GM11168 (cell line): ENCODE results near the gene DCLK1.
"Not testable (repeated sequence)": the region's sequence is repeated elsewhere in the genome, so short reads cannot be mapped to it uniquely, and the experiment has no call there.

Experiments
- in situ Hi-C: fragments of 300-500 bp; cut with MboI; formaldehyde crosslinking; loops from one replicate; pipeline ENCODE4 v1.12.0; 2022; ENCODE audit warnings: low sequenced_read_pairs; ENCODE audit not compliant: unreplicated experiment

DCLK1 gene

GRCh38 chr13:36132376-36132775 is 1.2 kb upstream of the DCLK1 start:
- in situ Hi-C loops, result no loop called here

GRCh38 chr13:36131931-36132297 is 732 bp upstream of the DCLK1 start:
- in situ Hi-C loops, result no loop called here

DNA sequence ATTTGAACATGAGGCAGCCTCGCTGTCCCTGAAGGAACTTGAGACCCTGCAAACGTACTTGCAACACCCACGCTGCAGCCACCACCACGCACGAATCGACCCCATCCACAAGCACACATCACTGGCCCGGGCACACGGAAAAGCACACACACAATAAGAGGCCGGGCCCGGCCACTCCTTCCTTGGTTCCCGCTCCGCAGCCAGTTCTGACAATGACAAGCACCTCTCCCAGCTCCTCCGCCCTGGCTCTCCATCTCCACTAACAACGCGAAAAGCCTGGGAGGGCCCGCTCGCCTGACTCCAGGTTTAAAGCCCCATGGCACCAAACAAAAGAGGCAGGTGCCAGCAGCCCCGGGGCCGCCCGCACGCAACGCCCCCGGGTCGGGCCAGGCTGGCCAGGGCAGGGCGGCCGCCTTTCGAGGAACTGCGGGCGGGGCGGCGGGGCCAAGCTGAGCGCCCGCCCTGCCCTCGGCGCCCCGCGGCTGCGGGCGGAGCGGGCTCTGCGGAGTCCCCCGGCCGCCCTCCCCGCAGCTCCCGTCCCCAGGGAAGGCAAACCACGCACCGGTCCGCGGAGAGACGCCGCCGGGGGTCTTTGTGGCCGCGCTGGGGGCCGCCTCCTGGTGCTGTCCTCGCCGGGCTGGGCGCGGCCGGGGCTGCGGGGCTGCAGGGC is 495 bp downstream of the DCLK1 start:
- in situ Hi-C loops, result no loop called here

GRCh38 chr13:36130193-36130551 is 1.0 kb downstream of the DCLK1 start:
- in situ Hi-C loops, result no loop called here

- in situ Hi-C loops, result no loop called here
These were observed 1.6 kb downstream of the DCLK1 start for GRCh38 chr13:36129539-36129938.

DNA sequence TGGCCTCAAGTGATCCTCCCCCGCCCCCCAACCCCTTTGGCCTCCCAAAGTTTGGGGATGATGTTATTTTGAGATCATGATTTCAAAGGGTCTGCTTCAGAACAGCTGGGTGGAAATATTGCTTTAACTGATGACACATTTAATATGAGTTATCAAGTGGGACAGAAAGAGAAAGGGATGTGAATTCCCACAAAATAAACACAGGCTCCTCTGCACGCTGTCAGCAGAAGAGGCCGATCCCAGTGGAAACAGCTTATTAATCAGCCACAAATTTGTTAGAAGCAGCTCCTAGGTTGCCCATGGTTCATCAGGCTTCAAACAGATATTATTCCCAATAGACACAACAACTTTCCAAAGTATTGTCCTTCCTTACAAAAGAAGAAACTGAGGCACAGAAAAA is 4.7 kb downstream of the DCLK1 start:
- in situ Hi-C loops, result no loop called here

DNA sequence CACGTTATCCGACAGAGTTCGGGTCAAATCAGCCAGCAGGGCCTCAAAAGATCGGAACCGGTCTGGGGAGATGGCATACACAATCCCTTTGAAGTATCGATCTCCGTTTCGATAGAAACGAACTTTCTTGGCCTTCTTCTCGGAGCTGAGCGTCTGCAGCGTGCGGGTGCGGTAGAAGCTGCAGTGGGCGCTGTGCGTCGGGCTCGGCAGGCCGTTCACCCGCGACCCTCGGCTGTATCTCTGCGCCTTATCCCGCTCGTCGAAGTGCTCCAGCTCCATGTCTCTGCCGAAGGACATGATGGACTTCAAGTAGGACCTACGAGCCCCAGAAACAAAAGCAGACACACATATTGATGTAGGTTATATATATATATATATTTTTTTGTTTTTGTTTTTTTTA is 5.3 kb downstream of the DCLK1 start:
- in situ Hi-C loops, result no loop called here

GRCh38 chr13:36124236-36124822 is 6.9 kb downstream of the DCLK1 start:
- in situ Hi-C loops, result no loop called here

DNA sequence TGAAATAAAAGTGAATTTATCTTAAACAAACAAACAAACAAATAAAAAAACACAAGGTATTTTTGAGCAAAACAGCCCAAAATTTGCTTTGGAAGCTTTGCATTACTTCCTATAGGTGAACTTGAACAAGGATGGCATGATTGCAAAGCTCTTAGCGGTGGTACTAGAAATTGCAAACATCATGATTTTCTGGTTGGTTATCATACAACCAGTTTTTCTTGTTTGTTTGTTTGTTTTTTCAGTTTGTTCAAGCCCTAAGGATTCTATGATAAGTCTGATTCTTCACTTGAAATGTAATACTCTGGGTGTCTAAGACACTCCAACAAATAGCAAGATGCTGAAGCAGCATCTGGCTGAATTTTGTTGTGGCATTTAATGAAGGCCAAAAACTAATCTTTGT is 15.9 kb downstream of the DCLK1 start:
- in situ Hi-C loops, result no loop called here

- in situ Hi-C loops, result no loop called here
These were observed 16.9 kb downstream of the DCLK1 start for GRCh38 chr13:36114233-36114632.

GRCh38 chr13:36108954-36109353 is 22.2 kb downstream of the DCLK1 start:
- in situ Hi-C loops, result no loop called here

DNA sequence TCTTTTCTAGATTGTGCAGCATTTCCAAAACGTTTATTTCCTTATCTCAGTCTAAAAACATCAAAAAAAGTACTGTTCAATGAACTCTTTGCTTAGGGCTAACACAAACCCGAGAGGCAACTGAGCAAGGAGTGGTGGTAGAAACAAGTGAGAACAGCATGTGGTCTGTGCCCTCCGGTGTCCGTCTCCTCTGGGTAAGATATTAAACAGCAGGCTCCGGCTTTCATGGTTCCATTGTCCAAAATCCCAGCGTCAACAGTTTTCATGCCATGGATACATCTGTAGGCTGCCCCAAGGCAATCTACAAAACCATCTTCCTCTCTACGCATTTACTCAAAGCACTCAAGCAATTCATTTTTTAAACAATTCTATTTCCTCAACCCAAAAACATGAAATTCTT is 22.8 kb downstream of the DCLK1 start:
- in situ Hi-C loops, result no loop called here

DNA sequence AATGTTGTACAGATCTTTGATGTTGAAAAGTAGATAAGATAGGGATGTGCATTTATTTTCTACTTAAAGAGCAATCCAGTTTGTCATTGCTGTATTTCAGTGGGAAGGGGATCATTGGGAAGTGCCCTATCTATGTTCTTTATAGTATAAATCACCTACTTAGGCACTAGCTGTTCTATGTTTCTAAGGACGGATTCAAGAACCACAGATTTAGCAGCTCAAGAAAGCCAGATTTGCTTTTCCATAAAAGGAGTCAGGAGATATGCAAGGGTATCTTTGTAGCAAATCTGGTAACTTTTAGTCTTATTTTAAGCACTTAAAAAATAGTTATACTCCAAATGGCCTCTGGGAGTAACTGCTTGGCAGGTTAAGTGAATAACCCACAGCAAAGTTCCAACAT is 23.7 kb downstream of the DCLK1 start:
- in situ Hi-C loops, result no loop called here

GRCh38 chr13:36105726-36106125 is 25.5 kb downstream of the DCLK1 start:
- in situ Hi-C loops, result no loop called here

DNA sequence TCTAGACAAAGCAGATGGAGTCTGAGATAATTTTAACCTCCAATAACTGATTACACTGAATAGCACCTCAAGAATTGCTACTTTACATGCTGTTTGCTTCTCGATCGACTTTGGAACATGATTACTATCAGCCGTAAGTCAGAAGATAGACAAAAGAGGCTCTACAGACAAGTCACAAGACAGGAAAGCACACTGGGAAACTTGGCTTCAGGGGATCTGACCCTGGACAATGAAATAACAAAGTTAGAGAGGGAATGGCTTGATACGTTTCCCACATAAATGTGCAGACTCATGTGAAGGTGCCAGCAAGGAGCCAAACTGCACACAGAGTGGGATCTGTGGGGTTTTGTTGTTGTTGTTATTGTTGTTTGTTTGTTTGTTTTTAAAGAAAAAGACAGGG is 28.5 kb downstream of the DCLK1 start:
- in situ Hi-C loops, result no loop called here

DNA sequence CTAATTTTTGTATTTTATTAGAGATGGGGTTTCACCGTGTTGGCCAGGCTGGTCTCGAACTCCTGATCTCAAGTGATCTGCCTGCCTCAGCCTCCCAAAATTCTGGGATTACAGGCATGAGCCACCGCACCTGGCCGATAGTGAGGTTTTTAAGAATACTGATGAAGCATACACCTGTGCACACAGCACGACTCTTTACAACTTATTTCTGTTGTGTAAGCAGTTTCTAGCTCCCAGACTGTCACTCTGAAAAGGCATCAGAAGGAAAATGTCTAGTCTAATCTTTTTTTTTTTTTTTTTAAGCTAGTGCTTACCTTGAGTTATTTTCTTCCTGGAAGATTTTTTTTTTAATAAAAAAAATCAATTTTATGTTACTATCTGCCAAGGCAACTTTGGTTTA is 29.3 kb downstream of the DCLK1 start:
- in situ Hi-C loops, result not testable (repeated sequence)

GRCh38 chr13:36101157-36101556 is 30.0 kb downstream of the DCLK1 start:
- in situ Hi-C loops, result no loop called here

GRCh38 chr13:36098080-36098479 is 33.1 kb downstream of the DCLK1 start:
- in situ Hi-C loops, result no loop called here

DNA sequence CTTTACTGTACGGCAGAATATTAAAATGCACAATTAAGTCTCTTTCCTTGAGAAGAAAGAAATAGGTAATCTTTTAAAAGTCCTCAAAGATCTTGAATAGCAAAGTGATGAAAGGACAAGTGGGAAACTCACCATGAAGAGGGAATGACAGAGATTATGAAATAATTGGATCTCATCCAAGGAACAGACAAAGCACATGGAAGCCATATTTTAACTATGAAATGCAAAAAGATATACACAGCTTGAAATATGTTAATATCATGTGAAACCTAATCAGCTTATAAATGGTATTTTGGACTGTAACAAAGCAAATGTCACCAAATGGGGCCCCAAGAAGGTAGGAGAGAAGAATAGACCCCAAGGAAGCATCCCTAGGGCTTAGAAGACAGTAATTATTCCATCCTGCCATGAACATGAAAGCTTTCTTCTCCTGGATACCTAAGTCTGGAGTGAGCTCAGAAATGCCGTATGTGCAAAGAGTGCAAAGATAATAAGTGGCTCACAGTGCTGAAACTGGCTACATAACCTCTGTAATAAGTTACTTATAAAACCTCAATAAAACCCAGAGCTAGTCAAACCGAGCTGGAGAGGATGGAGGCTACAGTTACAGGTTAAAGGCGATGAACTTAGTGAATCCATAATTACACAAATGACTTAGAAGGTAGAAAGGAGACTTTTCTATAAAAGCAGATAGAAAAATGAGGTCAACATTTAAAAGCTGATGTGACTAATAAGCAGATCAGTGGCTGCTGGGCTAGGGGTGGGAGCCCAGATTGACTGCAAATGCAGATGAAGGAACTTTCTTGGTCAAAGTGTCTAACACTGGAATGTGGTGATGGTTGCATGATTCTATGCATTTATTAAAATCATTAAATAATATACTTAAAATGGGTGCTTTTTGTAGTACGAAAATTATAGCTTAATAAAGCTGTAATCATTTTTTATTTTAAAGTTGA is 34.4 kb downstream of the DCLK1 start:
- in situ Hi-C loops, result no loop called here

DNA sequence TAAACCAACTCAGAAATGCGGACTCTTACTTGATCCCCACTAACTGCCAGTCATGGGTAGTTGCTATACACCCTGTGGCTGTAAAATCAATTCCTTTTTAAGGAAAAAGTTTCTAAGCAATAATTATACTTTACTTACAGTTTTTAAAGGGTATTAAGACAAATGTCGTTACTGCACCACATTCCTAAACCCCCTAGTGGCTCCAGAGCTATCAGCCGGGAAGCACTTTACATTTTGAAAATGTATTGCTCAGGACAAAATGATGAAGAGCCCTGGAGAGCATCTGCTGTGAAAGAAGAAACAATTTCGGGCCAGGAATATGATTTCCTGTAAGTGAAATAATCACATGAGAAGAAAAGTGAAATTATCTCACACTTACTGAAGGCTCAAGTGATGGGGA is 36.7 kb downstream of the DCLK1 start:
- in situ Hi-C loops, result no loop called here

GRCh38 chr13:36090592-36090991 is 40.6 kb downstream of the DCLK1 start:
- in situ Hi-C loops, result no loop called here
